GM19023 (cell line): ENCODE measurements around the gene TSTD2.
A peak's percentile ranks its signal among the peaks of the same experiment; 100 is the strongest.

Experiments
- ATAC-seq: cut with Tn5 transposase; IDR thresholded peaks from one replicate; pipeline ENCODE4 v1.9.1; 2021; ENCODE audit warnings: mild to moderate bottlenecking, moderate library complexity; ENCODE audit not compliant: unreplicated experiment

The TSTD2 gene

GRCh38 chr9:97565262-97565661, 67.9 kb downstream of the TSTD2 start:
- ATAC-seq: no peak

GRCh38 chr9:97564291-97565175, 68.6 kb downstream of the TSTD2 start:
- ATAC-seq: no peak

GRCh38 chr9:97563458-97564135, 69.6 kb downstream of the TSTD2 start:
- ATAC-seq: no peak

- ATAC-seq: no peak
These were observed 70.6 kb downstream of the TSTD2 start for GRCh38 chr9:97562542-97562941.

- ATAC-seq: no peak
These were observed 71.7 kb downstream of the TSTD2 start for GRCh38 chr9:97561501-97561900.

GRCh38 chr9:97560851-97561250, 72.3 kb downstream of the TSTD2 start:
- no peak for ATAC-seq

- no peak for ATAC-seq
These were observed 73.0 kb downstream of the TSTD2 start for GRCh38 chr9:97560154-97560553.

- peak; percentile 65 for ATAC-seq
These were observed 74.1 kb downstream of the TSTD2 start for GRCh38 chr9:97559111-97559514.

- ATAC-seq: peak; percentile 24
These were observed 74.5 kb downstream of the TSTD2 start for GRCh38 chr9:97558701-97559101.

GRCh38 chr9:97557606-97558095, 75.5 kb downstream of the TSTD2 start:
- no peak for ATAC-seq

GRCh38 chr9:97556721-97557605, 76.2 kb downstream of the TSTD2 start:
- ATAC-seq: no peak

GRCh38 chr9:97556036-97556720, 77.0 kb downstream of the TSTD2 start:
- no peak for ATAC-seq

- no peak for ATAC-seq
These were observed 78.0 kb downstream of the TSTD2 start for GRCh38 chr9:97555164-97555563.

- no peak for ATAC-seq
These were observed 78.5 kb downstream of the TSTD2 start for GRCh38 chr9:97554566-97555075.

GRCh38 chr9:97553841-97554240, 79.3 kb downstream of the TSTD2 start:
- no peak for ATAC-seq

- no peak for ATAC-seq
These were observed 80.0 kb downstream of the TSTD2 start for GRCh38 chr9:97553141-97553540.

GRCh38 chr9:97551308-97551707, 81.9 kb downstream of the TSTD2 start:
- ATAC-seq: no peak

GRCh38 chr9:97550386-97550785, 82.8 kb downstream of the TSTD2 start:
- ATAC-seq: no peak
